ENCODE measurements around the gene ASB10.

The ASB10 gene

DNA sequence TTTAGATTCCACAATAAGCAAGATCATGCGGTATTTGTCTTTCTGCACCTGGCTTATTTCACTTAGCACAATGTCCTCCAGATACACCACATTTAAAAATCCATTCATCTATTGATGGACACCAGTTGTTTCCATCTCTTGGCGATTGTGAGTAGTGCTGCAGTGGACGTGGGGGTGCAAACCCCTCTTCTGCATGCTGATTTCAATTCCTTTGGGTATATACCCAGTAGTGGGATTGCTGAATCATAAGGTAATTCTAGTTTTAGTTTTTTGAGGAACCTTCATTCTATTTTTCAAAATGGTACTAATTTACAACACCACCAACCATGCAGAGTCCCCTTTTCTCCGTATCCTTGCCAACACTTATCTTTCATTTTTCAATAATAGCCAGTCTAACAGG is 2.0 kb upstream of the ASB10 start:
- DNase-seq (ENCODE audit: low read depth in 1 of 2, low spot score in 1 of 2) = no peak

DNA sequence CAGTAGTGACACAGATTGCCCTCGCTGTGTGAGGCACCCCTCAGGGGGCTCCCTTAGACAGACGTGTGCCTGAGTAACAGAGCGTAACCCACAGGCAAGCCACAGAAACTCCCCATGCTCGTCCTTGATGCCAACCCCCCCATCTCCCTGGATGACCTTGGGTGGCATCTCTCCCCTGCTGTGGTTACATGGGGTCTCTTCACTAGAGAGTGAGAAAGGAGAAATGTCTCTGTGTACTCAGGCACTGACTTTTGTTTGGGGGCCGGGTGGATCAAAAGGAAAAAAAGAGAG is 1.1 kb upstream of the ASB10 start:
- DNase-seq (ENCODE audit: low read depth in 1 of 2, low spot score in 1 of 2) = no peak

GRCh38 chr7:151187409-151188251 is 580 bp upstream of the ASB10 start:
- no peak for DNase-seq (ENCODE audit: low read depth in 1 of 2, low spot score in 1 of 2)

DNA sequence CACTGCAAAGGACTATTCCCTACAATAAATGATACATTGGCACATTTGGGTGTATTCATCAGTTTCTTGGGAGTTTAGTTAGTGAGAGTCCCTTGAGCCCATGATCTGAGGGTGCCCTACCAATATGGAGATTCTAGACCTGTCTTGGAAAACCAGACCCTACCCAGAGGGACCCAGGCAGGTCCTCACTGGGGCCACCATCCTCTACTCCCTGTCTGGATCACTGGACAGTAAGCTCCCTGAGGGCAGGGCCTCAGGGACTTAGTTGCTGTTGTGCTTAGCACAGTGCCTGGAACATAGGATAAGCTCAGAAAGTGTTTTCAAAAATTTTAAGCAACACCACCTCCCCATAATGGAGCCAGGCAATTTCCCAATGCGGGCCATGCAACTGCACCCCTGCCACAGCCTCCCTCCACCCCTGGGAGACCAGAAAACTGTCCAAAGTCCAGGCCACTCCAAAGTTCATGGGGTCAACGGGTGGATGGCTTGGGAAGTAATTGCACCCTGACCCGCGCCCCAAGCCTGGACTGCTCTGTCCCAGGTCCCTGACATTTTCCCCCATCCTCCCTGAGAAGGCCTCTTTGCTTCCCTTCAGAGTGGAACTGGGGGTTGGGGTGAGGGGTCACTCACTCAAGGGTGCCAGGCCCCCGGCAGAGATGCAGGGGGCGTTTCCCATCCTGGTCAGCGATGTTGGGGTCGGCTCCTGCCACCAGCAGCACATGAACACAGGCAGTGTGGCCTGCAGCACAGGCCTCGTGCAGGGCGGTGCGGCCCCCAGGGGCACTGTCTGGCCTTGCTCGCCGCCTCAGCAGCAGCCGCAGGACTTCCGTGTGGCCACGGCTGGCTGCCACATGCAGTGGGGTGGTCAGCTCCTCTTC is 1.0 kb downstream of the ASB10 start:
- DNase-seq (ENCODE audit: low read depth in 1 of 2, low spot score in 1 of 2) = no peak

GRCh38 chr7:151181011-151181431 is 6.0 kb downstream of the ASB10 start:
- no peak for DNase-seq (ENCODE audit: low read depth in 1 of 2, low spot score in 1 of 2)

- DNase-seq (ENCODE audit: low read depth in 1 of 2, low spot score in 1 of 2) = no peak
Observed at GRCh38 chr7:151179946-151180345, 7.1 kb downstream of the ASB10 start.

DNA sequence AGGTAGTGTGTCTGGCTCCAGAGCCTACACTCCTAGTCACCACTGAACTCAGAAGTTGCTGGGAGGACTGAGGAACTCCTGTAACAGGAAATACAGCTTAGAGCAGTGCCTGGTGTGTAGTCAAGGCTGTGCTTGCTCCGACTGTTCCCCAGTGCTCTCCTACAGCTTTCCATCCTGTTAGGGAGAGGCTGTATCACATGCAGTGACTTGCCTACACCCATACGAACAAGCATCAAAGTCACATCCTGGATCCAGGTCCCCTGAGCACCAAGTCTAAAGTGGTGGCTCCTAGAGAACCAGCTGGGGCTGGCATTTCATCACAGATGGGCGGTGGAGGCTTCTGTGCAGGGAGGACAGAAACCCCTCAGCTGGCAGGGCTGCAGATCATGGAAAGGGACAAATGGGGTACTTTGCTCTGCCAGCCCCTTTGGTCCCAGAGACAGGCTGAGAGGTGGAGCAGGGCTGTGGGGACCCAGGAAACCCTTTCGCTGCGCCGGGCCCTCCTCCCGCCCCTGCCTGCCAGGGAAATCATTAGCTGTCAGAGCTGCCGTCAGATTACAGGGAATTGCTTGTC is 7.7 kb downstream of the ASB10 start:
- DNase-seq (ENCODE audit: low read depth in 1 of 2, low spot score in 1 of 2) = no peak

DNA sequence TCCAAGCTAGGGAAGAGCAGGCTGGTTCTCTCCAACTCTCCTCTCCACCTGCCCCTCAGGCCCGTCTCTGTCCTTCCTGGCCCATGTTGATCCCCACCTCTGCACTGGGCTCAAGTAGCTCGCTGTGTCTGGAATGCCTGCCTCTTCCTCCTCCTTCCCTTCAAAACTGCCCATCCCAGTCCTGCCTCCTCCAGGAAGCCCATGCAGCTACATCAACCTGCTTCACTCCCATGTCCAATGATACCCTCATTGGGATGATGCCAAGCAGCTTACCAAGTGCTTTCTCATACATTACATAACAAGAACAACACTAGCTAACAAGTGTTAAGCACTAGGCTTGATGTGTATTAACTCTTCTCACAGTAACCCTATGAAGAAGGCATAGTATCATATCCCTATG is 8.2 kb downstream of the ASB10 start:
- no peak for DNase-seq (ENCODE audit: low read depth in 1 of 2, low spot score in 1 of 2)

GRCh38 chr7:151178236-151178635 is 8.8 kb downstream of the ASB10 start:
- DNase-seq (ENCODE audit: low read depth in 1 of 2, low spot score in 1 of 2) = no peak

DNA sequence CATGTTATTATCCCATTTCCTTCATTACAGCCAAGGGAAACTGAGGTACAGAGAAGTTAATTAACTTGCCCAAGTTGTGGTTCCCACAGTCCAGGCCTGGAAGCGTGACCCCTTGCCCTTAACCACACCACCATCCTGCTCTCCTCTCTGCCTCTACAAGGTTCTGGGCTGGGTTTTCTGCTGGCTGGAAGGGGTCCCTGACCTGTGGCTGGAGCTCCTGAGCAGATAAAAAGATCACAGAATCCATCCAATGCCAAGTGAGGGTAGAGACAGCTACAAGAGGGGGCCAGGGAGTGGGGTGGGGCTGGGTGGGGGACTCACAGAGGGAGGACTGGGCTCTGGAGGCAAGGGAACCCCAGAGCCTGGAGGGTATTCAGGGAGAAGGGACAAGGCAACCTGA is 9.7 kb downstream of the ASB10 start:
- DNase-seq (ENCODE audit: low read depth in 1 of 2, low spot score in 1 of 2) = no peak

DNA sequence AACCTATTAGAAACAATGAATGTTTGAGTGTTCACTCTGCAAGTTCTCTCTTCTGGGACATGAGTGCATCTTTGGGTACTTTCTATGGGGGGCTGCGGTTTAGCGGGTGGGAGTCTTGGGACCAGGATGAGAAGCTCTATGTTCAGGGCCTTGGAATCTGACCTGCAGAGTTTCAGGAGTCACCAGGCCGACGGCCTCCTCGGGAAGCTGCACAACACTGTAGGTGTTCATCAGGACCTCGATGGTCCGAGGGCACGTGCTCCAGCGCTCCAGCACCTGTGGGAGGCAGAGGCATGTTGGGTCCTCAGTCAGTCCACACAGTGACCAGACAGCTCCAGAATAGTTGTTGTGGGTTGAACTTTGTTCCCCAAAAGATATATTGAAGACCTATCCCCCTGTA is 10.6 kb downstream of the ASB10 start:
- no peak for DNase-seq (ENCODE audit: low read depth in 1 of 2, low spot score in 1 of 2)

GRCh38 chr7:151175793-151176311 is 11.2 kb downstream of the ASB10 start:
- no peak for DNase-seq (ENCODE audit: low read depth in 1 of 2, low spot score in 1 of 2)

DNA sequence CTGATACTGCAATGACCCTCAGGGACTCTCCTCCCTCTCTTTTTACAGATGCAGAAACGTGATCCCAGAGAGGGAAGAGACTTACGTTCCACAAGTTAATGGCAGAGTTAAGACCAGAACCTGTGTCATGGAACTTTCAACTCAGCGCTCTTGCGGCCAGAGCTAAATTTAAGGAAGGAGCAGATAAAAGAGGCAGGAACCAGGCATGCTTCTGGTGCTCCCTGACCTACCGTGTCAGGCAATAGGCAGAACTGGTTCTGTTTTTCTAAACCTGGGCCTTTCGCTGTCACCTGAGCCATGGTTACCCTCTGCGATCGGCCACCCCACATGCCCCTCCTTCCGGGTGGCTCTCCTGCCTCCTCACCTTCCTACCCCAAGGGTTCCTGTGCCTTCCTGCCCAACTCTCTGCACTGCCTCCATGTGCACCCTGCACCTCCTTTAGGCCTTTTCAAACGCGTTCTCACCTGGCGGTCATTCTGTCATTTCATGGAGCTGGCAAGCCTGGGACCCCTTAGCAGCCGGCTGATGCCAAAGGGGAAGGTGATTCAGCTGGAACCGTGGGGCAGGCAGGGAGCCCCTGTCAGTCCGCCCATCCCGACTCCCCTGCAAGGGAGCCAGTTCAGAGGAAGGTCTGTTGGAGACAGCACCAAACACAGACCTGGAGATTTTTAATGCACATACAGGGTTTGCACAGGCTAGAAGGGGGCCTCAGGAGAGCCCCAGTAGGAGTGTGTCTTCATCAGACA is 11.8 kb downstream of the ASB10 start:
- DNase-seq (ENCODE audit: low read depth in 1 of 2, low spot score in 1 of 2) = no peak

GRCh38 chr7:151174246-151175046 is 12.6 kb downstream of the ASB10 start:
- peak in 1 of 2 donors; percentile 19 for DNase-seq (ENCODE audit: low read depth in 1 of 2, low spot score in 1 of 2)

GRCh38 chr7:151173386-151174245 is 13.4 kb downstream of the ASB10 start:
- DNase-seq (ENCODE audit: low read depth in 1 of 2, low spot score in 1 of 2) = no peak

DNA sequence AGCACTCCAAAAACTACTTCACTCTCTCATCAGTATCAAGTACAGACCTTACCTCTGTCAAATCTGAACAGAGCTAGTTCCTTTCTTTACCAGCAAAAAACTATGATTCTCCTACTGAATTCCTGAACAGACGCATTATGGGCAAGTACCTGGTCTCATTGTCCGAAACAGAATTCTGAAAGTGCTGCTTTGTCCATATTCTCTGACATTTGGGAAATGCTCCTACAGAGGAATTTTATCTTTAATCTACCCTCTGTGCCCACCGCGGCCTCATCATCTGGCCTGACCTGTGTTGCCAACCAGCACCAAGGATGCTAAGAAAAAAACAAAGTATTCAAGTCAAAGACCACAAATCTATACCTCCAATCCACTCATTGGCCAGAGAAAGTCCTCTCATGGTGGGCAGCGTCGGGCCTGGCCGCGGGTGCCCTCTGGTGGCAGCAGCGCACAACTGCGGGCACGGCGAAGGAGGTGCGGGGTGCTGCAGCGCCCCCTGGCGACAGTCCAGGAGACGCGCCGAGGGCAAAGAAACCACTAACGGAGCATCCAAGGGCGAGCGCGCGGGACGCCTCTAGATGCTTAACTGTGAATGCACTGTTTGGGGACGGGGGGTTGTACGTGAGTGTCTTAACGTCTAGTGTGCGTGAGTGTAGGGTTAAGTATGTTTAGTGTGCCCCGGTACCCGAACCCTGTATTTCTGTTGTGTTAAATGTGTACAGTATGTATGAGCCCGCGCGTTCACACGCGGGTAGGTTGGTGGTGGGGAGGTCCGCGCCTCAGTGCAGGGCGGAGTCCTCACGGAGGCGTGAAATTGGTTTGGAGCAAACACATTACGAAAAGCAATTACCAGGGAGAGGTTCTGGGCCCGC is 14.5 kb downstream of the ASB10 start:
- peak; percentile 68 to 73 for DNase-seq (ENCODE audit: low read depth in 1 of 2, low spot score in 1 of 2)

- no peak for DNase-seq (ENCODE audit: low read depth in 1 of 2, low spot score in 1 of 2)
Observed at GRCh38 chr7:151168787-151169162, 18.3 kb downstream of the ASB10 start.

GRCh38 chr7:151168003-151168786 is 18.9 kb downstream of the ASB10 start:
- DNase-seq (ENCODE audit: low read depth in 1 of 2, low spot score in 1 of 2) = peak; percentile 20 to 38
